MCF 10A (cell line): ENCODE data around the gene GJC1. TPM values are rescaled to one million over a fixed set of nuclear protein-coding genes. Genes with fewer than 3 reads are reported as not detected.

ENCODE experiments used
- Bru-seq: library from RNA; stranded (reverse); fragments of 400-500 nt; gene quantifications from one replicate; lab custom pipeline; 2021; lab: Mats Ljungman, UMichigan
- BruChase-seq, 2 experiments: library from RNA; stranded (reverse); fragments of 400-500 nt; gene quantifications; one replicate each; lab custom pipeline; 2021; lab: Mats Ljungman, UMichigan
- BruUV-seq: library from RNA; stranded (reverse); fragments of 400-500 nt; replicated peaks from 2 replicates; lab custom pipeline; 2021; lab: Mats Ljungman, UMichigan
- CTCF ChIA-PET: fragments of 300-600 bp; sonication (Branson Sonifier 250); formaldehyde crosslinking; extraction: SDS; loops from one replicate; lab custom pipeline; 2021; ENCODE audit warnings: antibody characterized with exemption, inconsistent platforms; lab: Yijun Ruan, JAX
- POLR2A ChIA-PET: fragments of 300-600, 350-650 bp; sonication (Branson Sonifier 250); formaldehyde crosslinking; extraction: SDS; loops from one replicate; lab custom pipeline; 2020; ENCODE audit warnings: antibody characterized with exemption, inconsistent platforms; lab: Yijun Ruan, JAX
- DNase-seq: peaks from one replicate; pipeline ENCODE4 v3.0.0-alpha.2; 2018; ENCODE audit not compliant: unreplicated experiment
- H3K27ac Mint-ChIP-seq: one replicate; pipeline ENCODE4 v1.8.0; 2022; ENCODE audit warnings: mild to moderate bottlenecking, low read depth, mixed read lengths; ENCODE audit not compliant: unreplicated experiment
- H3K27me3 Mint-ChIP-seq: one replicate; pipeline ENCODE4 v1.8.0; 2022; ENCODE audit warnings: mixed read lengths; ENCODE audit not compliant: insufficient read depth, unreplicated experiment
- H3K36me3 Mint-ChIP-seq: one replicate; pipeline ENCODE4 v1.8.0; 2022; ENCODE audit warnings: mild to moderate bottlenecking, moderate library complexity, mixed read lengths; ENCODE audit not compliant: insufficient read depth, unreplicated experiment
- H3K4me1 Mint-ChIP-seq: one replicate; pipeline ENCODE4 v1.8.0; 2022; ENCODE audit warnings: mixed read lengths; ENCODE audit not compliant: insufficient read depth, unreplicated experiment
- H3K4me3 Mint-ChIP-seq: one replicate; pipeline ENCODE4 v1.8.0; 2022; ENCODE audit warnings: mild to moderate bottlenecking, moderate library complexity, mixed read lengths; ENCODE audit not compliant: unreplicated experiment
- H3K9me3 Mint-ChIP-seq: one replicate; pipeline ENCODE4 v1.8.0; 2022; ENCODE audit warnings: mixed read lengths; ENCODE audit not compliant: unreplicated experiment
- CTCF ChIP-seq: fragments of 200-600 bp; IDR thresholded peaks from one replicate; pipeline ENCODE4 v1.8.0; 2022; ENCODE audit warnings: antibody characterized with exemption, mild to moderate bottlenecking; ENCODE audit not compliant: unreplicated experiment
- intact Hi-C: fragments of 100-400 bp; cut with micrococcal nuclease; formaldehyde crosslinking; loops from 2 replicates; pipeline ENCODE4 v1.14.1; 2022
- long read RNA-seq: library from polyadenylated mRNA; stranded (forward); transcript quantifications from one replicate; pipeline ENCODE4 v2.0.0, GENCODE V29; 2022
- total RNA-seq: library from RNA; stranded (reverse); gene quantifications from 2 replicates; pipeline ENCODE4 v1.2.3, GENCODE V29; 2022

Gene GJC1
- total RNA-seq, result 6.9 and 7.9 TPM in 2 replicates
- Bru-seq, nascent RNA, result percentile 40 among the genes with signal in this experiment
- percentile 69 among the genes with signal in this experiment for BruChase-seq, experiment 1, labeled RNA remaining after a 6-hour chase
- percentile 54 among the genes with signal in this experiment for BruChase-seq, experiment 2, labeled RNA remaining after a 2-hour chase
- long read RNA-seq, partial matches to known transcripts, result 1 of 6 reads
- long read RNA-seq, other reads (novel, unspliced or antisense), result 1 of 6 reads

- Mint-ChIP-seq H3K27ac (peak within 1 kb of the TSS; percentile 68), H3K27me3 (no peaks in the 10 kb centered on the region), H3K9me3 (no peaks in the 10 kb centered on the region), H3K4me3 (peak within 1 kb of the TSS; percentile 95), H3K4me1 (peaks cover 11% of the 10 kb centered on the region), H3K36me3 (no peaks in the 10 kb centered on the region)
- DNase-seq, result peak; percentile 29
- POLR2A ChIA-PET, result interaction anchor here (0.8 to 1.5 kb wide), 8 partner anchors 9 to 141 kb away, joined by 3 to 12 read pairs (median 4); partner anchors contain the start of gene EFTUD2
- intact Hi-C loops, result loop anchor here (1.0 kb wide), 1 partner anchor 50 kb away; no protein-coding TSS in a partner anchor
- no TSS peak for BruUV-seq
- no peak for TF ChIP-seq CTCF
- CTCF ChIA-PET, result interaction anchor here (0.7 to 1.8 kb wide), 3 partner anchors 15 to 56 kb away, joined by 3 to 6 read pairs (median 3); no protein-coding TSS in a partner anchor
These were observed at the start of gene GJC1 for GRCh38 chr17:44829523-44830358. GJC1 (minus strand) TSS chr17:44830287; CDS start chr17:44805817, 24,470 bp downstream.

DNA sequence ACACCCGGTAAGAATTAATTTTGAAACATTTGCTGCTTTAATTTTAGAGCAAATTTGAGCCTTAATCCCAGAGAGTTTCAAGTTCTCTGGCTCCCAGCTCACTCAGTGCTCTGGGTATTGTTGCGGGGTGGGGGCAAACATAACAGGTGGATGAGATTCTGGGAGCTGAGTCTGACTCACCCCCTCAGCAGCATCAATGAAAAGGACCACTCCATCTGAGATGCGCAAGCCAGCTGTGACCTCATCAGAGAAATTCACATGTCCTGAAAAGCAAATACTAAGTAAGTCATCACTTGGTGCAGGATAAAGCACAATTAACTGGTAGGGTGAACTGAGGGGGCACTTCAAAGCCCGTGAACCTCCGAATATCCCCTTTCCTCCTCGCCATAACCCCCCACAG is 49.3 kb upstream of the GJC1 start:
- POLR2A ChIA-PET, result interaction anchor here (0.9 to 1.9 kb wide), 3 partner anchors 11 to 100 kb away, joined by 3 to 6 read pairs (median 5); no protein-coding TSS in a partner anchor
- Mint-ChIP-seq H3K27ac (no peak overlapping the region), H3K27me3 (no peaks in the 10 kb centered on the region), H3K4me1 (no peaks in the 10 kb centered on the region), H3K9me3 (no peaks in the 10 kb centered on the region), H3K36me3 (peaks cover 86% of the 10 kb centered on the region), H3K4me3 (no peak overlapping the region)
- no peak for DNase-seq
- intact Hi-C loops, result no loop called here
- no TSS peak for BruUV-seq
- CTCF ChIA-PET, result interaction anchor here (0.6 to 4.1 kb wide), 18 partner anchors 9 to 740 kb away, joined by 3 to 48 read pairs (median 6); partner anchors contain the start of gene EFTUD2
- no peak for TF ChIP-seq CTCF

- no peaks in the 10 kb centered on the region for H3K27me3 Mint-ChIP-seq
- H3K36me3 Mint-ChIP-seq, result peaks cover 86% of the 10 kb centered on the region
- H3K9me3 Mint-ChIP-seq, result no peaks in the 10 kb centered on the region
- no peak overlapping the region for H3K4me3 Mint-ChIP-seq
- no peaks in the 10 kb centered on the region for H3K4me1 Mint-ChIP-seq
- ChIA-PET POLR2A (interaction anchor here (0.6 to 1.9 kb wide), 7 partner anchors 10 to 182 kb away, joined by 3 to 6 read pairs (median 3); partner anchors contain the start of genes EFTUD2 and NMT1), CTCF (interaction anchor here (0.6 to 4.1 kb wide), 23 partner anchors 8 to 406 kb away, joined by 3 to 48 read pairs (median 4); partner anchors contain the start of gene EFTUD2)
- no peak overlapping the region for H3K27ac Mint-ChIP-seq
- DNase-seq, result peak; percentile 42
- intact Hi-C loops, result loop anchor here (1.0 kb wide), 1 partner anchor 103 kb away; no protein-coding TSS in a partner anchor
- peak; percentile 41 for TF ChIP-seq CTCF
- no TSS peak for BruUV-seq
These were observed 48.6 kb upstream of the GJC1 start for GRCh38 chr17:44878627-44879221.
